Liver (tissue), 9 donors: ENCODE results near the gene TIGIT. TPM values are rescaled to one million over a fixed set of nuclear protein-coding genes. Genes with fewer than 3 reads are reported as not detected.

Experiments used
- DNase-seq: peaks from one replicate; pipeline ENCODE4 v3.0.0-alpha.2; 2017; ENCODE audit warnings: low spot score
- H3K27ac ChIP-seq, 2 donors: one replicate each; pipeline ENCODE4 v1.7.0; 2013; ENCODE audit warnings: inconsistent platforms in 2 of 2, low read length in 2 of 2, control low read depth in 1 of 2, low read depth in 1 of 2, mild to moderate bottlenecking in 1 of 2
- H3K27me3 ChIP-seq, 4 donors: one replicate each; pipeline versions ENCODE4 v1.6.1 to v1.7.0; 2013; ENCODE audit warnings: low read length in 3 of 4, inconsistent platforms in 1 of 4, mild to moderate bottlenecking in 1 of 4, moderate library complexity in 1 of 4; ENCODE audit not compliant: control insufficient read depth in 4 of 4, insufficient read depth in 4 of 4
- H3K36me3 ChIP-seq, 4 donors: one replicate each; pipeline versions ENCODE4 v1.6.1 to v1.7.0; 2013; ENCODE audit warnings: low read length in 3 of 4, mild to moderate bottlenecking in 3 of 4, low read depth in 1 of 4, moderate library complexity in 1 of 4; ENCODE audit not compliant: control insufficient read depth in 4 of 4, insufficient read depth in 3 of 4
- H3K4me1 ChIP-seq, 4 donors: one replicate each; pipeline versions ENCODE4 v1.6.1 to v1.7.0; 2013; ENCODE audit warnings: low read length in 3 of 4, mild to moderate bottlenecking in 3 of 4, moderate library complexity in 1 of 4; ENCODE audit not compliant: control insufficient read depth in 4 of 4, insufficient read depth in 4 of 4
- H3K4me3 ChIP-seq, 3 donors: one replicate each; pipeline versions ENCODE4 v1.6.1 to v1.7.0; 2013; ENCODE audit warnings: low read length in 3 of 3, control low read depth in 1 of 3, low read depth in 1 of 3, mild to moderate bottlenecking in 1 of 3
- H3K9ac ChIP-seq, 2 donors: one replicate each; pipeline ENCODE4 v1.7.0; 2013; ENCODE audit warnings: low read length in 2 of 2, mild to moderate bottlenecking in 2 of 2, moderate library complexity in 2 of 2, control low read depth in 1 of 2, low read depth in 1 of 2
- H3K9me3 ChIP-seq, 4 donors: one replicate each; pipeline versions ENCODE4 v1.6.1 to v1.7.0; 2013; ENCODE audit warnings: low read length in 3 of 4; ENCODE audit not compliant: control insufficient read depth in 4 of 4
- EGR1 ChIP-seq, 2 donors: IDR thresholded peaks; 2 replicates each; pipeline ENCODE4 v1.6.1; 2016 to 2018; ENCODE audit warnings: antibody characterized with exemption in 2 of 2, low read depth in 2 of 2
- FOXA2 ChIP-seq: IDR thresholded peaks from 2 replicates; pipeline ENCODE4 v1.6.1; 2016; ENCODE audit warnings: antibody characterized with exemption
- GABPA ChIP-seq, 2 donors: IDR thresholded peaks in 1 of 2; conservative IDR thresholded peaks in 1 of 2; 2 replicates each; pipeline ENCODE4 v1.6.1; 2016; ENCODE audit warnings: antibody characterized with exemption in 2 of 2, mild to moderate bottlenecking in 1 of 2, moderate library complexity in 1 of 2
- HNF4A ChIP-seq, 2 donors: conservative IDR thresholded peaks; 2 replicates each; pipeline ENCODE4 v1.6.1; 2016; ENCODE audit warnings: antibody characterized with exemption in 2 of 2, mild to moderate bottlenecking in 2 of 2
- HNF4G ChIP-seq: IDR thresholded peaks from 2 replicates; pipeline ENCODE4 v1.6.1; 2016; ENCODE audit warnings: antibody characterized with exemption
- JUND ChIP-seq, 2 donors: IDR thresholded peaks; 2 replicates each; pipeline ENCODE4 v1.6.1; 2016; ENCODE audit warnings: antibody characterized with exemption in 2 of 2
- NR2F2 ChIP-seq: IDR thresholded peaks from 2 replicates; pipeline ENCODE4 v1.6.1; 2016; ENCODE audit warnings: antibody characterized with exemption
- RAD21 ChIP-seq, 2 donors: IDR thresholded peaks; 2 replicates each; pipeline ENCODE4 v1.6.1; 2016; ENCODE audit warnings: antibody characterized with exemption in 2 of 2, mild to moderate bottlenecking in 2 of 2
- SP1 ChIP-seq: IDR thresholded peaks from 2 replicates; pipeline ENCODE4 v1.6.1; 2018; ENCODE audit warnings: antibody characterized with exemption, mild to moderate bottlenecking
- TAF1 ChIP-seq: conservative IDR thresholded peaks from 2 replicates; pipeline ENCODE4 v1.6.1; 2016; ENCODE audit warnings: antibody characterized with exemption, mild to moderate bottlenecking
- YY1 ChIP-seq: IDR thresholded peaks from 2 replicates; pipeline ENCODE4 v1.6.1; 2016; ENCODE audit warnings: antibody characterized with exemption, mild to moderate bottlenecking
- WGBS: extraction: QIAGEN DNeasy Blood & Tissue Kit; methylation state at CpG from one replicate; pipeline ENCODE4 v1.1.7; 2013; 5-methylcytosine and 5-hydroxymethylcytosine counted together
- polyA plus RNA-seq, 2 donors: library from polyadenylated mRNA; stranded (reverse) in 1 of 2; unstranded in 1 of 2; fragments of 200-250 nt in 1 of 2; fragments of >200 nt in 1 of 2; fragmentation: Nextera tagmentation in 1 of 2; extraction: Ambion mirVana in 1 of 2; gene quantifications; one replicate each; pipeline versions ENCODE4 v1.2.1 to v1.2.3, GENCODE V29; 2013 to 2015
- total RNA-seq, 2 donors: library from RNA; depleted of rRNA; stranded (reverse); fragments of >200 nt; gene quantifications; one replicate each; pipeline ENCODE4 v1.2.3, GENCODE V29; 2014
- TF ChIP-seq, protein P1 (sequence below): IDR thresholded peaks from 2 replicates; pipeline ENCODE4 v1.6.1; 2016; ENCODE audit warnings: antibody characterized with exemption
- TF ChIP-seq, protein P2 (sequence below): IDR thresholded peaks from 2 replicates; pipeline ENCODE4 v1.6.1; 2016; ENCODE audit warnings: antibody characterized with exemption, mild to moderate bottlenecking
- TF ChIP-seq, protein P3 (sequence below): IDR thresholded peaks from 2 replicates; pipeline ENCODE4 v1.6.1; 2016; ENCODE audit warnings: antibody characterized with exemption
- donor health status: healthy.
- donor health status: healthy.
- donor health status: healthy.
- donor health status: healthy.
- donor health status: healthy.

TIGIT gene
- total and polyA plus RNA-seq, 4 donors = 0.06 to 0.92 (median 0.38) TPM

DNA sequence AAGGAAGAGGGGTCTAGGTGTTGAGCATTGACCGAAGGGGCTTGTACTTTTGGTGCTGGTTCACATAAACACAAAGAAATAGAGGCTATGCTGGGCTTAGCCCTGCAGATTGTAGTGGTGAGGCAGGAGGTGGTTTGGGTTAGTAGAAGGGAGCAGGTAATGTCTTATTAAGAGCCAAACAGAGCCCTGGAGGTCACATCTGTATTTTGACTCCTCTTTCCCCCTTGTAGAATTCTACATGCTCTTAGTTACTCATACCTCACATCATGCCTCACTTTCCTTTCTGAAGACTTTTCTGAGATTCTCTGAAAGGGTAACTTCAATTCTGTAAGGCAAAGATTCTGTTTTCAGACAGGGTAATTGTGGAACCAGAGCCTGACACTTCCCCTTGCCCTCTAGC, 40.3 kb upstream of the TIGIT start:
- Histone ChIP-seq H3K9ac (no peak overlapping the region), H3K9me3 (no peaks in the 10 kb centered on the region), H3K27me3 (no peaks in the 10 kb centered on the region), H3K27ac (no peak overlapping the region), H3K4me1 (no peaks in the 10 kb centered on the region), H3K4me3 (no peak overlapping the region), H3K36me3 (no peaks in the 10 kb centered on the region)
- no peak for DNase-seq
- TF ChIP-seq HNF4G = no peak
- no peak for TF ChIP-seq GABPA (IDR thresholded peaks at IDR 0.05 in 1 of 2, conservative IDR thresholded peaks at IDR 0.05 in 1 of 2)
- TF ChIP-seq HNF4A (conservative IDR thresholded peaks at IDR 0.05) = no peak
- no peak for TF ChIP-seq SP1
- TF ChIP-seq JUND (IDR thresholded peaks at IDR 0.05) = no peak
- TF ChIP-seq, protein P1, sequence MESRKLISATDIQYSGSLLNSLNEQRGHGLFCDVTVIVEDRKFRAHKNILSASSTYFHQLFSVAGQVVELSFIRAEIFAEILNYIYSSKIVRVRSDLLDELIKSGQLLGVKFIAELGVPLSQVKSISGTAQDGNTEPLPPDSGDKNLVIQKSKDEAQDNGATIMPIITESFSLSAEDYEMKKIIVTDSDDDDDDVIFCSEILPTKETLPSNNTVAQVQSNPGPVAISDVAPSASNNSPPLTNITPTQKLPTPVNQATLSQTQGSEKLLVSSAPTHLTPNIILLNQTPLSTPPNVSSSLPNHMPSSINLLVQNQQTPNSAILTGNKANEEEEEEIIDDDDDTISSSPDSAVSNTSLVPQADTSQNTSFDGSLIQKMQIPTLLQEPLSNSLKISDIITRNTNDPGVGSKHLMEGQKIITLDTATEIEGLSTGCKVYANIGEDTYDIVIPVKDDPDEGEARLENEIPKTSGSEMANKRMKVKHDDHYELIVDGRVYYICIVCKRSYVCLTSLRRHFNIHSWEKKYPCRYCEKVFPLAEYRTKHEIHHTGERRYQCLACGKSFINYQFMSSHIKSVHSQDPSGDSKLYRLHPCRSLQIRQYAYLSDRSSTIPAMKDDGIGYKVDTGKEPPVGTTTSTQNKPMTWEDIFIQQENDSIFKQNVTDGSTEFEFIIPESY = no peak
- TF ChIP-seq EGR1 (IDR thresholded peaks at IDR 0.05; ENCODE audit: low read depth in 2 of 2) = no peak
- no peak for TF ChIP-seq RAD21 (IDR thresholded peaks at IDR 0.05)
- TF ChIP-seq, protein P2, sequence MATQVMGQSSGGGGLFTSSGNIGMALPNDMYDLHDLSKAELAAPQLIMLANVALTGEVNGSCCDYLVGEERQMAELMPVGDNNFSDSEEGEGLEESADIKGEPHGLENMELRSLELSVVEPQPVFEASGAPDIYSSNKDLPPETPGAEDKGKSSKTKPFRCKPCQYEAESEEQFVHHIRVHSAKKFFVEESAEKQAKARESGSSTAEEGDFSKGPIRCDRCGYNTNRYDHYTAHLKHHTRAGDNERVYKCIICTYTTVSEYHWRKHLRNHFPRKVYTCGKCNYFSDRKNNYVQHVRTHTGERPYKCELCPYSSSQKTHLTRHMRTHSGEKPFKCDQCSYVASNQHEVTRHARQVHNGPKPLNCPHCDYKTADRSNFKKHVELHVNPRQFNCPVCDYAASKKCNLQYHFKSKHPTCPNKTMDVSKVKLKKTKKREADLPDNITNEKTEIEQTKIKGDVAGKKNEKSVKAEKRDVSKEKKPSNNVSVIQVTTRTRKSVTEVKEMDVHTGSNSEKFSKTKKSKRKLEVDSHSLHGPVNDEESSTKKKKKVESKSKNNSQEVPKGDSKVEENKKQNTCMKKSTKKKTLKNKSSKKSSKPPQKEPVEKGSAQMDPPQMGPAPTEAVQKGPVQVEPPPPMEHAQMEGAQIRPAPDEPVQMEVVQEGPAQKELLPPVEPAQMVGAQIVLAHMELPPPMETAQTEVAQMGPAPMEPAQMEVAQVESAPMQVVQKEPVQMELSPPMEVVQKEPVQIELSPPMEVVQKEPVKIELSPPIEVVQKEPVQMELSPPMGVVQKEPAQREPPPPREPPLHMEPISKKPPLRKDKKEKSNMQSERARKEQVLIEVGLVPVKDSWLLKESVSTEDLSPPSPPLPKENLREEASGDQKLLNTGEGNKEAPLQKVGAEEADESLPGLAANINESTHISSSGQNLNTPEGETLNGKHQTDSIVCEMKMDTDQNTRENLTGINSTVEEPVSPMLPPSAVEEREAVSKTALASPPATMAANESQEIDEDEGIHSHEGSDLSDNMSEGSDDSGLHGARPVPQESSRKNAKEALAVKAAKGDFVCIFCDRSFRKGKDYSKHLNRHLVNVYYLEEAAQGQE = no peak
- no peak for TF ChIP-seq TAF1
- TF ChIP-seq FOXA2 = no peak
- no peak for TF ChIP-seq YY1
- WGBS = 78% methylated on average over 1 of the region's 1 CpG

DNA sequence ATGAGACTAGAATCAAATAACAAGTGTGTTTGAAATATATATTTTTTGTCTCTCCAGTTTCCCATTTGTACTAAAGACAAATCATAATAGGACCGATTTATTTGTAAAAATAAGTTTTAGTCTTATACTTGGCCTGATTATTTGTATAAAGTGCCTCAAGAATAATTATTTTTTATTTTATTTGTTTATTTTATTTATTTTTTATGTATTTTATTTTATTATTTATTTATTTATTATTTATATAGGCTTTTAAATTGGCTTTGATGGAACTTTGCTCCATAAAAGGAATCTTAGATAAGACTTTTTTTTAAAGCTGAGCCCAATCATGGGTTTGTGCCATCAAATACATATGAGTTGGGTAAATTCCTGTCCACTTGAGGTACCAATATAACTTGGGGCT, 34.3 kb upstream of the TIGIT start:
- Histone ChIP-seq H3K27me3 (no peaks in the 10 kb centered on the region), H3K4me1 (no peaks in the 10 kb centered on the region), H3K36me3 (no peaks in the 10 kb centered on the region), H3K9me3 (no peaks in the 10 kb centered on the region), H3K27ac (no peak overlapping the region), H3K9ac (no peak overlapping the region), H3K4me3 (no peak overlapping the region)
- DNase-seq = no peak
- TF ChIP-seq RAD21 (IDR thresholded peaks at IDR 0.05) (no peak), JUND (IDR thresholded peaks at IDR 0.05) (no peak), FOXA2 (no peak), SP1 (no peak), GABPA (IDR thresholded peaks at IDR 0.05 in 1 of 2, conservative IDR thresholded peaks at IDR 0.05 in 1 of 2) (no peak), TAF1 (no peak), NR2F2 (no peak)
- TF ChIP-seq, protein P2 = no peak
- TF ChIP-seq, protein P3, sequence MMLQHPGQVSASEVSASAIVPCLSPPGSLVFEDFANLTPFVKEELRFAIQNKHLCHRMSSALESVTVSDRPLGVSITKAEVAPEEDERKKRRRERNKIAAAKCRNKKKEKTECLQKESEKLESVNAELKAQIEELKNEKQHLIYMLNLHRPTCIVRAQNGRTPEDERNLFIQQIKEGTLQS = no peak
- WGBS = 90% methylated on average over 1 of the region's 1 CpG
